SJSA1 (cell line): ENCODE data around the gene LRCH1. TPM values are rescaled to one million over a fixed set of nuclear protein-coding genes. Genes with fewer than 3 reads are reported as not detected.

Experiments
- DNase-seq, 2 experiments: peaks; one replicate each; pipeline ENCODE4 v3.0.0-alpha.2; 2015 to 2020; ENCODE audit warnings: low spot score in 2 of 2, low read depth in 1 of 2
- H3K27ac ChIP-seq: fragments of 250-450 bp; sonication (Bioruptor Pico); 2 replicates; pipeline ENCODE4 v1.5.1; 2020; ENCODE audit warnings: mild to moderate bottlenecking, moderate library complexity
- H3K27me3 ChIP-seq: fragments of 250-450 bp; sonication (Bioruptor Pico); replicated peaks from 2 replicates; pipeline ENCODE4 v1.5.1; 2020; ENCODE audit warnings: mild to moderate bottlenecking, moderate library complexity
- H3K36me3 ChIP-seq: fragments of 250-450 bp; sonication (Bioruptor Pico); 2 replicates; pipeline ENCODE4 v1.5.1; 2020; ENCODE audit warnings: mild to moderate bottlenecking
- H3K4me1 ChIP-seq: fragments of 250-450 bp; sonication (Bioruptor Pico); replicated peaks from 2 replicates; pipeline ENCODE4 v1.6.1; 2021; ENCODE audit warnings: mild to moderate bottlenecking
- H3K4me3 ChIP-seq: fragments of 250-450 bp; sonication (Bioruptor Pico); 2 replicates; pipeline ENCODE4 v1.5.1; 2020; ENCODE audit warnings: mild to moderate bottlenecking
- H3K9me3 ChIP-seq: fragments of 250-450 bp; sonication (Bioruptor Pico); replicated peaks from 2 replicates; pipeline ENCODE4 v1.5.1; 2020; ENCODE audit warnings: mild to moderate bottlenecking
- total RNA-seq: library from RNA; depleted of rRNA; stranded (reverse); fragments of >200 nt; shearing (Covaris generic); gene quantifications from 2 replicates; pipeline ENCODE4 v1.2.3, GENCODE V29; 2014

LRCH1 gene
- total RNA-seq, 1 experiment from 2014 or later = 6.3 TPM

DNA sequence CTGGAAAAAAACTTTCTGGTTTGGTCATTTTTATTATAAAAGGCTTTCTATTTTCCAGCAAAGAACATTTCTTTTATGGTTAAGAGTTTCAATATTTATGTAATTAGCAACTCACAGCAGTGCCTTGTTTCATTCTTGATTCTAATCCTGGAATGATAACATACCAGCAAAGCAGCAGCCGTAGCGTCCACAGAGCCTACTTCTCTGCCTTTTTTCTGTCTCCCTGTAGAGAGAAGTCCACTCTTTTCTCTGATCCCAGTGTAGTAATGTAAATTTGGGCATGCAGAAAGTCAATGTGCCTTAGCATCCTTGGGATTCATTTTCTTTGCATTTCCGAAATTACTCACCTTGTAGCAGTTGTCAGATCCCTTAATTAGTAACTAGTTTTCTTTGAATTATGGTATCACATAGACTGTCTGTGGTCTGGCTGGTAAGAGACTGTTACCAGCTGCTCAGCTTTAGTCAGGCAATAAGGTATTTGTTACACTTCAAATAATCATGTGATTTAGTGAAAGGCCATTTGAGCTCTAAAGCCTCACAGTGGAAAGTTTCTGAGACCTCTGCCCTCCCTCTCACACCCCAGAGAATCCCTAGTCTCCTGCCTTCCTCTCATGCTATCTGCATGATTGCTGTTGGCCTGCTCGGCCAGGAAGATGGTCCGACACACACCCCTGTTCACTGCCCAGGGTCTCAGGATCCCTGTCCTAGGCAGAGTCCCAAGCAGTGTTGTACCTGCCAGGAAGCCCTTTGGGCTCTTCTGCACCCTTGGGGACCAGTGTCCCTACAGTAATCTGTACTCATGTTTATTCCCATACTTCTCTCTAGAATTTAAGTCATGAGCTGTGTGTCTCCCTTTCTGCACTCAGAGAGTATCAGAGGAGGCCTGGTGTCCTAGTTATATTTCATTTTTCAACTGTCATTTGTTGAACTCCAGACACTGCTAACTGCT lies 86.3 kb downstream of the LRCH1 start:
- no peak for DNase-seq
- H3K4me3 ChIP-seq = no peak overlapping the region
- H3K9me3 ChIP-seq = no peaks in the 10 kb centered on the region
- H3K4me1 ChIP-seq = peaks cover 21% of the 10 kb centered on the region
- H3K27ac ChIP-seq = no peak overlapping the region
- no peaks in the 10 kb centered on the region for H3K36me3 ChIP-seq
- H3K27me3 ChIP-seq = 0 out of 2 replicates have a peak, but pooled peaks cover 4% of the 10 kb centered on the region

DNA sequence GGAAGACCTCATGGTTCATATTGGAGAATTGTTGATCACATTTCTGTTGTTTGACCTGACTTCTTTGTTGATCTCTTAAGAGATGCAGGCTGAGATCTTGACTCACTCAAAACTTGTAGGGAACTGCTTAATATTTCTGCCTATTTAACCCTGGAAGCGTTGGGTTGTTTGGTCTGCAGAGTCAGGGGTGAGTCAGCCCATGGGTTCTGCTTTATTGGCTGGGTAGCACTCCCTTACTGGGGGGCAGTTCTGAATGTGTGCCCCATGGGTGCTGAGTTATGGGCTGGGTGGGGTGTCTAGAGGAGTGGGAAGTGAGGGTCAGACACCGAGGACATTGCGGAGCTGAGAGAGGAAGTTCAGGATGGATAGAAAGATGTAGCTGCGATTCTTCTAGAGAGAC lies 87.9 kb downstream of the LRCH1 start:
- H3K27ac ChIP-seq = no peak overlapping the region
- peak in 1 of 2 experiments; percentile 23 for DNase-seq
- no peaks in the 10 kb centered on the region for H3K9me3 ChIP-seq
- H3K27me3 ChIP-seq = 0 out of 2 replicates have a peak, but pooled peaks cover 4% of the 10 kb centered on the region
- H3K36me3 ChIP-seq = no peaks in the 10 kb centered on the region
- no peak overlapping the region for H3K4me3 ChIP-seq
- H3K4me1 ChIP-seq = peaks cover 21% of the 10 kb centered on the region

DNA sequence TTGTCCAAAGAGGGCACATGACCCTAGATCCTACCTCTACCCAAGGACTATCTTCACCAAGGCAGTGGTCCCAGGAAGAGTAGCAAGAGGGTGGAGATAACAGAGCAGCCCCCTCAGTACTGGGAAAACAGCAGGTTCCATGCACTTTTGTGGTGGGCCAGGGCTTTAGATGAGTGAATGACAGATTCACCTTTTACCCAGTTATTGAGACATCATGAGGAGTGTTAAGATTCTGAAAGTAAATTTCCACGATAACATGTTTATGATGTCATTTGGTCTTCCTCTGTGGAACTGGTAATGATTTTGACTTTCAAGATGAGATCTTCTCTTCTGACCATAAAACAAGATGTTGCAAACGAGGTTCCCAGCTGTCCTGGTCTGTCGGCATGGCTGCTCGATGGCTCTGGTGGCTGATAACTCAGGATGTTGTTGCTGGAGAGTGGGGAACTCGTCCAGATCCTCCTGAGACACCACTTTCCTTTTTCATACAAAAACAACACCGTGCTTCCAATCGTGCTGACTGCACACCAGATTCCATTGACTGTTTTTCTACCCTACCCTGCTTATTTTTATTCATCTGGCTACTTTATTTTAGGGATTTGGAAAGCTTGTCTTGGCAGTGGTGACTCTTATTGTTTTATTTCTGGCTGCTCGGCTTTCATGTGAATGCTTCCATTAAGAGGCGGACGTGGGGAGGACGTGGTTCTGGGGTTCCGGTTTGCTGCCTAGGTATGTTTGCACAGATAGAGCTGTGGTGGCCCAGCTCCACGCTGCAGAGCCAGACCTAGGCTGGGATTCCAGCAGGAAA lies 88.5 kb downstream of the LRCH1 start:
- Histone ChIP-seq H3K4me1 (peaks cover 21% of the 10 kb centered on the region), H3K36me3 (no peaks in the 10 kb centered on the region), H3K4me3 (peak overlapping the region; percentile 21), H3K27ac (peak overlapping the region; percentile 12; the same call in 1 of the 2 replicates), H3K27me3 (0 out of 2 replicates have a peak, but pooled peaks cover 4% of the 10 kb centered on the region), H3K9me3 (no peaks in the 10 kb centered on the region)
- peak; percentile 47 to 57 for DNase-seq

DNA sequence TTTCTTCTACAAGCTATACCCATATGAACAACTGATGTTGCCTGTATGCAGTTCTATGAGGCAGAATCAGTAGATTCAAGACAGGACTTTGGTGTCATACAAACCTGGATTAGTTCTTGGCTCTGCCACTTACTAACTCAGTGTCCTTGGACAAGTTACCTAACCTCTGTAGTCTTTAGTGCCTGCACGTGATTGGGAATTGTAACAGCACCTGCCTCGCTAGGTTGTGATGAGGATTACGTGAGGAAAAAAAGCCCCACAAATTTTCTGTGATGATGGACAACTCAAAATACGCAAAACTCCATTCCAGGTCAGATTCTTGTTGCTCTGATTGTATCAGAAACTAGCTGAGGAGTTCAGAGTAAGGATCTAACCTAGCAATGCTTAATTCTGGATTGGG lies 89.3 kb downstream of the LRCH1 start:
- Histone ChIP-seq H3K36me3 (no peaks in the 10 kb centered on the region), H3K27ac (no peak overlapping the region), H3K9me3 (no peaks in the 10 kb centered on the region), H3K27me3 (0 out of 2 replicates have a peak, but pooled peaks cover 4% of the 10 kb centered on the region), H3K4me3 (no peak overlapping the region), H3K4me1 (peaks cover 21% of the 10 kb centered on the region)
- no peak for DNase-seq

GRCh38 chr13:46643165-46643777 lies 90.3 kb downstream of the LRCH1 start:
- DNase-seq = no peak
- Histone ChIP-seq H3K27ac (no peak overlapping the region), H3K4me1 (peaks cover 21% of the 10 kb centered on the region), H3K9me3 (no peaks in the 10 kb centered on the region), H3K36me3 (no peaks in the 10 kb centered on the region), H3K27me3 (0 out of 2 replicates have a peak, but pooled peaks cover 4% of the 10 kb centered on the region), H3K4me3 (no peak overlapping the region)

GRCh38 chr13:46644816-46645215 lies 91.8 kb downstream of the LRCH1 start:
- DNase-seq = no peak
- Histone ChIP-seq H3K27ac (no peak overlapping the region), H3K4me3 (no peak overlapping the region), H3K36me3 (no peaks in the 10 kb centered on the region), H3K4me1 (peaks cover 18% of the 10 kb centered on the region), H3K9me3 (no peaks in the 10 kb centered on the region), H3K27me3 (0 out of 2 replicates have a peak, but pooled peaks cover 4% of the 10 kb centered on the region)

- no peaks in the 10 kb centered on the region for H3K36me3 ChIP-seq
- no peaks in the 10 kb centered on the region for H3K4me1 ChIP-seq
- H3K4me3 ChIP-seq = no peak overlapping the region
- H3K27me3 ChIP-seq = 0 out of 2 replicates have a peak, but pooled peaks cover 4% of the 10 kb centered on the region
- no peak overlapping the region for H3K27ac ChIP-seq
- DNase-seq = no peak
- H3K9me3 ChIP-seq = no peaks in the 10 kb centered on the region
Measured at GRCh38 chr13:46647512-46648065, 94.6 kb downstream of the LRCH1 start.

- Histone ChIP-seq H3K27ac (no peak overlapping the region), H3K4me1 (no peaks in the 10 kb centered on the region), H3K27me3 (0 out of 2 replicates have a peak, but pooled peaks cover 1% of the 10 kb centered on the region), H3K9me3 (no peaks in the 10 kb centered on the region), H3K36me3 (no peaks in the 10 kb centered on the region), H3K4me3 (no peak overlapping the region)
- DNase-seq = no peak
Measured at GRCh38 chr13:46648166-46648607, 95.2 kb downstream of the LRCH1 start.

GRCh38 chr13:46649816-46650215 lies 96.8 kb downstream of the LRCH1 start:
- no peaks in the 10 kb centered on the region for H3K27me3 ChIP-seq
- no peaks in the 10 kb centered on the region for H3K36me3 ChIP-seq
- H3K27ac ChIP-seq = no peak overlapping the region
- H3K4me1 ChIP-seq = peaks cover under 1% of the 10 kb centered on the region; the same call in 1 of the 2 replicates
- no peak overlapping the region for H3K4me3 ChIP-seq
- no peaks in the 10 kb centered on the region for H3K9me3 ChIP-seq
- no peak for DNase-seq

DNA sequence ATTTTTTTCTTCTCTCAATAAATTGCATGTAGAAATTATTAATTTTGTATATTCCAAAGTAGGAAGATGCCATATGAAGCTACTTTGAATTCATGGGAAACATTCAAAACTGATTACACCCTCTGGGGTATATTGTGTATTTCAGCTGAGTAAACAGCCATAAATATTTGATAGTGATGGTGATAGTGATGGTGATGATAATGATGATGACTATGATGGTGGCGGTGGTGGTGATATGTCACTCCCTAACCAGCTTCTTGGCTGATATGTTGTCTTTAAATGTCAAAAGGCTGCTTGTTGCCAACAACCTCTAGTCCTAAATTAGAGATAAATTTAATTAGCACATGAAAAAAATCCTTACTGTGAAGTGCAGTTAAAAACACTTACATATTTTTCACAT lies 102.0 kb downstream of the LRCH1 start:
- H3K36me3 ChIP-seq = no peaks in the 10 kb centered on the region
- no peaks in the 10 kb centered on the region for H3K27me3 ChIP-seq
- no peak overlapping the region for H3K4me3 ChIP-seq
- peak overlapping the region; percentile 22; the same call in 1 of the 2 replicates for H3K27ac ChIP-seq
- peaks cover 13% of the 10 kb centered on the region for H3K4me1 ChIP-seq
- no peaks in the 10 kb centered on the region for H3K9me3 ChIP-seq
- DNase-seq = no peak

GRCh38 chr13:46655377-46656180 lies 102.6 kb downstream of the LRCH1 start:
- no peak overlapping the region for H3K4me3 ChIP-seq
- DNase-seq = no peak
- H3K27me3 ChIP-seq = no peaks in the 10 kb centered on the region
- H3K9me3 ChIP-seq = no peaks in the 10 kb centered on the region
- peak overlapping the region; percentile 22; the same call in 1 of the 2 replicates for H3K27ac ChIP-seq
- peaks cover 13% of the 10 kb centered on the region for H3K4me1 ChIP-seq
- H3K36me3 ChIP-seq = no peaks in the 10 kb centered on the region

DNA sequence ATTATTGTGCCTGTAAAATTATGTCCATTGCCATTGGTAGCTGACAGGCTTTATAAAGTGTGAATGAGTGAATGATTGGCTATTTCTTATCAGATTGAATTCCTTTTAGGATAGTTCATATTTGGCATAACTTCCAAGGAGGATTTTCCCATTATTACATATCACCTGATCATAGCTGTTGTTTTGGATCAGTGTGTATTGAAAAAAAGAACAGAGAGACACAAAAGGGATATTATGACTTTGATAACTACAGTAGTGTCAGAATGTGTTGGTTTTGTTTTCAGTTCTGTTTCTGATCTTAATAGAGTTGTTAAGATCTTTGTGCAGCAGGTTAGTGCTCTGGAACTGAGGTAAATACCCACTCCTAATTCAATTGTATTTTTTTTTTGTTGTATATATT lies 103.8 kb downstream of the LRCH1 start:
- no peak for DNase-seq
- no peaks in the 10 kb centered on the region for H3K27me3 ChIP-seq
- no peak overlapping the region for H3K4me3 ChIP-seq
- H3K36me3 ChIP-seq = no peaks in the 10 kb centered on the region
- no peak overlapping the region for H3K27ac ChIP-seq
- H3K9me3 ChIP-seq = no peaks in the 10 kb centered on the region
- H3K4me1 ChIP-seq = peaks cover 13% of the 10 kb centered on the region
